ENCODE measurements around the gene SULT2B1.

Gene SULT2B1

DNA sequence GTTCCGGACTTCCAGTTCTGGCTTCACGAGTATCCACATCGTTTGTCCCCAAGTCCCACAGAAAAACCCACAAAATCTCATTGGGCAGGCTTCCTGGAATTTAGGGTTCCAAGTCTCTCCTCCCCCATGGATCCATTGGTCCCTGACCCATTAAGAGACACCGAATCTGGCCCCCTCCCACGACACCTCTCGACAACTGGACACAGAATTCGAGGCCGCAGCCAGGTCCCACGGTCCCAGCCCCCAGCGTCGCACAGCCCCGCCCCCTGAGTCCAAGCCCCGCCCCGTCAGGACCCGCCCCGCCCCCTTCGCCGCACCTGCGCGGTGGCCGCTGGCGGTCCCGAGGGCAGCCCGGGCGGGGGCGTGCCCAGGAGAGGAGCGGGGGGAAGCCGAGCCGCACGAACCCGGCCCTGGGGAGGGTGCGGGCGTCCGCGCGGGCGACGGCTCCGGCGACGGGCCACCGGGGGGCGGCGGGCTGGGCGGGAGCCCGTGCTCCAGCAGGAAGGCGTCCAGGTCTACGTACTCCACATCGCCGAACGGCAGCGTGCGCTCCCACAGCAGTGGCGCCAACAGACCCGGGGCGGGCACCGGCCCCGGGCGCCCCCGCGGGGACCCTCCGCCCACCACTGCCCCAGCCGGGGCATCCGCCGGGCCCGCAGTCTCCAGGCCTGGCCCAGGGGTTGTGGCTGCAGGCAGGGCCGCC lies 83.4 kb downstream of the SULT2B1 start:
- TF ChIP-seq, protein P1, sequence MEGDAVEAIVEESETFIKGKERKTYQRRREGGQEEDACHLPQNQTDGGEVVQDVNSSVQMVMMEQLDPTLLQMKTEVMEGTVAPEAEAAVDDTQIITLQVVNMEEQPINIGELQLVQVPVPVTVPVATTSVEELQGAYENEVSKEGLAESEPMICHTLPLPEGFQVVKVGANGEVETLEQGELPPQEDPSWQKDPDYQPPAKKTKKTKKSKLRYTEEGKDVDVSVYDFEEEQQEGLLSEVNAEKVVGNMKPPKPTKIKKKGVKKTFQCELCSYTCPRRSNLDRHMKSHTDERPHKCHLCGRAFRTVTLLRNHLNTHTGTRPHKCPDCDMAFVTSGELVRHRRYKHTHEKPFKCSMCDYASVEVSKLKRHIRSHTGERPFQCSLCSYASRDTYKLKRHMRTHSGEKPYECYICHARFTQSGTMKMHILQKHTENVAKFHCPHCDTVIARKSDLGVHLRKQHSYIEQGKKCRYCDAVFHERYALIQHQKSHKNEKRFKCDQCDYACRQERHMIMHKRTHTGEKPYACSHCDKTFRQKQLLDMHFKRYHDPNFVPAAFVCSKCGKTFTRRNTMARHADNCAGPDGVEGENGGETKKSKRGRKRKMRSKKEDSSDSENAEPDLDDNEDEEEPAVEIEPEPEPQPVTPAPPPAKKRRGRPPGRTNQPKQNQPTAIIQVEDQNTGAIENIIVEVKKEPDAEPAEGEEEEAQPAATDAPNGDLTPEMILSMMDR (IDR thresholded peaks at IDR 0.05; ENCODE audit: extremely low read depth, missing control alignments) = no peak
- peak; percentile 93 for DNase-seq (ENCODE audit: low spot score)

DNA sequence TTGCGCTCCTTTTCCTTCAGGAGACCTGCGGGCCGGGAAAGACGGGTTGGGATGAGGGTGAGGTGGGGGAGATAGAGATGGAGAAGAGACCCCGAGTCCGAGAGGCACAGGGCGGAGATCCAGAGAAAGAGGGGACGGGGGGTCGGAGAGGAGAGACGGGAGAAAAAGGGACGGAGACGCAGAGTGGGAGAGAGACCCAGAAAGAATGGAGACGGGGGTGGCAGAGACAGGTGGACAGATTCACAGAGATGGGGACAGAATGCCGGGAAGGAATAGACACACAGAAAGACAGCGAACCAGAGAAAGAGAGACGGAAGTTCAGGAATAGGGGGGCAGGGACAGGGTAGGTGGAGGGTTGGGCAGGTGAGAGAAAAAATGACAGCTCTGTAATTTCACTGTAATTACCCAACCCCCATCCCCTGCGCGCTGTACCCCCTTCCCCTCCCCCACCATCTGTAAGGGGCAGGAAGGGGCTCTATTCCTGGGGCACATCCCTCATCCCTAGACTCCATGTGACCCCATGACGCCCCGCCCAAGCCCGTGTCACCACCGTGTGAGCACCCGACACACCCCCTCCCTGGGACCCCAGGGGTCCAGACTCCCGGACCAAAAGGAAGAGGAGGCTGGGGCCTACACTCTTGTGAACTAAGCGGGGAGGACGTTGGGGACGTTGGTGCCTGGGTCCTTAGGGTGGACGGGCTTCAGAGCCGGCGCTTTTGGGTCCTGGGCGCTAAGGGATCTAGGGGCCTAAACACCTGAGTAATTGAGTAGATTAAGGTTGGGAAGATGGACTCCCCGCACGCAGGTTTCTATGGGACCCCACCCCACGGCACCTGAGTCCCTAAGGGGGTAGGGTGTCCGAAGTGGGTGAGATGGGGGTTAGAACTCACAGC lies 84.2 kb downstream of the SULT2B1 start:
- no peak for DNase-seq (ENCODE audit: low spot score)
- TF ChIP-seq, protein P1 (IDR thresholded peaks at IDR 0.05; ENCODE audit: extremely low read depth, missing control alignments) = no peak

DNA sequence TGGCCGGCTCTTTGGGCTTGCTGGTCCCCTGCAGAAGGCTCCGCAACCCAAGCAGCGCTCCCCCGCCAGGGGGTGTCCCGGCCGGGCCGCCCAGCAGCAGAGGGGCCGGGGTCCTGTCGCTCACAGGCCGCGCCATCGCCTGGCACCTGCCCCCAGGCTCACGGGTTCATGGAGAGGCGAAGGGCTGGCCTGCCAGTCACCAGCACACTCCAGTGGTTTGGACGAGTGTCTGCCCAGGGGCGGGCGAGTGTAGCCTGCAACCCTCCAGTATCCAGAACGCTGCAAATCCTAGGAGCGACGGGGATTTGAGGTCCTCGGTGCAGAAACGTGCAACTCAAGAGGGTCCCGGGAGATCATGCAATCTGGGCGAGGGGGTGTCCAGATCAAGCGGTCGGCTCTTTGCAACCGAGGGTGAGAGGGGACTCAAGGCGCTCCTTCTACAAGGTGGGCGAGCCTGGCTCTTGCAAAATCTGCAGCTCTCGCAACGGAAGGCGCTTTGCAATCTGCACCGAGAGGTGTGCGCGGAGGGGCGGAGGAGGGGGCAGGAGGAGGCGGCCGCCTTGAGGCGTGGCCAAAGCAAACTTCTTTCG lies 85.0 kb downstream of the SULT2B1 start, which contains the start of gene DBP:
DBP (minus strand) TSS at position 521 of the 590 bp plus-strand sequence; CDS start at position 136, 385 bp downstream.
- no peak for DNase-seq (ENCODE audit: low spot score)

DNA sequence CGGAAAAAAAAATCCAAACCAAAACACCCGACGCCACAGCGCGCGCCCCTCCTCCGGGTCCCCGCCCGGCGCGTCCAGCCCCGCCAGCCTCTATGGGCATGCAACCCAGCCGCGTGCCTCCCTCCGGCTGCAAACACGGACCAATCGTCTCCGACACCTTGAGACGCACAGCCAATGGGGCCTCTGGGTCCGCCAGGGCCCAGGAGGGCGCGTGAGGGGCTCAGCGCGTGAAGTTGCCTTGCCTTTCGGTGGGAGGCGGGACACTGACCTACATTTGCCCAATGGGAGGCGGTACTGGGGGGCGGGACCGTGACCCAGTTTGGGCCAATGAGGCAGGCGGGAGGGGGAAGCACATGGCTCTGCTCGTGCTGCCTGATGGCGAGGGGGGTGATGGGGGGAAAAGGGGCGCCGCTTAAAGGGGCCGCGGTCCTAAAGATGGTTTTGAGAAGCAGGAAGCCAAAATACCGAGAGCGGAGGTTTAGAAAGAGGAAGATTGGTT lies 85.5 kb downstream of the SULT2B1 start:
- peak; percentile 95 for DNase-seq (ENCODE audit: low spot score)
- TF ChIP-seq, protein P1 (IDR thresholded peaks at IDR 0.05; ENCODE audit: extremely low read depth, missing control alignments) = no peak

More for the DNA sequence above, 85.0 kb downstream of the SULT2B1 start, which contains the start of gene DBP:
- TF ChIP-seq, protein P1 (IDR thresholded peaks at IDR 0.05; ENCODE audit: extremely low read depth, missing control alignments) = no peak

DNA sequence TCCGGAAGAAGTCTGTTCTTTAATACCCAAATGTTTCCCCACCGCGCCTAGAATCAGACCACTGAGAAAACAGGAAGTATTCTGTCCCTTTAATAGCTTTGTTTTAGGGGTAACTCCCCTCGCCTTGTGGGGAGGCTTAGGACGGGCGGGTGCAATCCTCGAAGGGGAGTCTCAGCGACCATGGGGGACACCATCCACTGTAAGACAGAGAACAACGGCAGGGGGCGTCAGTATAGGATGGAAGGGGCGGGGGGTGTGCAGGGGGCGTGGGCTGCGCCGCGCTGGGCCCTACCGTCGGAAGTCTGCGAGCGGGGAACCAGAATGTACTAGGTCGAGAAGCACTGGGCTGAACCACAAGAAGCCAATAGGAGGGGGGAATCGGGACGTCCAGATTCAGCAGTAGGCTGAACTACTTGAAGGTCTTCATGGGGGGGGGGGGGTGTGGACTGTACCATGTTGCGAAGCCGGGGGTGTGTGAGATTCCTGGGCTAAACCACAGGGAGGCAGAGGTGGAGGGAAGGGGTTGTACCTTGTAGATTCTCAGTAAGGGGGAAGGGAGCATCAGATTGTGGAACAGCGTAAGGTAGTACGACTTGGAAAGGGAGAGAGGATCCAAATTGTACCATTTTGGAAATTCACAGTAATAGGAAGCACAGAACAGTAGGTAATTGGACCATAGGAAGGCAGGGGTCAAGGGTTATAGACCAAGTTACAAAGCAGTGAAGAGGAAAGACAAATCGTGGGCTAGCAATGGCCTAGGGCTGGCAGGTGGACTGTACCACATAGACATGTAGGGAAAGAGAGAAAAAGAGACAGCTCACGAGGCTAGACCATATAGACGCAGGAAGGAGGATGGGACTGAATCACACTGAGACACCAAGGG lies 86.2 kb downstream of the SULT2B1 start:
- TF ChIP-seq, protein P1 (IDR thresholded peaks at IDR 0.05; ENCODE audit: extremely low read depth, missing control alignments) = no peak
- peak; percentile 86 for DNase-seq (ENCODE audit: low spot score)

DNA sequence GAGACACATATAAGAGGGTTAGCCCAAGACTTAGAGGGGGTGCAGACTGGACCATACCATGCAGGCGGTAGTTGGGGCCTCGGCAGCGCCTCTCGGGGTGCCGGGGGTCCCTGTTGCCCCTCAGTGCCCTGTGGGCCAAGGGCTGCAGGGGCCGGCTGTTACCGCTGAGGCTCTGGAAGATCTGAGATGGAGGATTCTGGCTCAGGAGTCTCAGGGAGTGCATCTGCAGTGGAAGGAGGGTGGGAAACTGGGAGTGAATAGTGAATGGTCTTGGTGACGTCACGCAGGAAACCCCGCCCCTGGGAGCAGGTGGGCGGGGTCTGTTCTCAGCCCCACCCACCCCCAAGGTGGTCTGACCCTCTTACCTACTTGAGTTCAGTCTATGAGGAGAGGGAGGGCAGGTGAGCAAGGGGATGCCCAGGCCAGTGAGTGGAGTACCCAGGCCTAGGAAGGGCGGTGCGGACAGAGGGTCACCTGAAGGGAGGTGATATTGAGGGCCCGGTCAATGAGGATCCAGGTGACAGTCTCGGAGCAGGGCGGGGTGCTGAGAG lies 86.9 kb downstream of the SULT2B1 start:
- TF ChIP-seq, protein P1 (IDR thresholded peaks at IDR 0.05; ENCODE audit: extremely low read depth, missing control alignments) = no peak
- no peak for DNase-seq (ENCODE audit: low spot score)

All from GM20000 (cell line).